CD4-positive, alpha-beta T cell treated with Interleukin-2 at 100 ng/mL for 4 hours (primary cell): ENCODE data around the gene CDKL5.
"Not testable (repeated sequence)": the region's sequence is repeated elsewhere in the genome, so short reads cannot be mapped to it uniquely, and the experiment has no call there.

Source experiments
- DNase-seq: peaks from one replicate; pipeline ENCODE4 v3.0.0-alpha.2; 2020; ENCODE audit warnings: low spot score

CDKL5 gene

DNA sequence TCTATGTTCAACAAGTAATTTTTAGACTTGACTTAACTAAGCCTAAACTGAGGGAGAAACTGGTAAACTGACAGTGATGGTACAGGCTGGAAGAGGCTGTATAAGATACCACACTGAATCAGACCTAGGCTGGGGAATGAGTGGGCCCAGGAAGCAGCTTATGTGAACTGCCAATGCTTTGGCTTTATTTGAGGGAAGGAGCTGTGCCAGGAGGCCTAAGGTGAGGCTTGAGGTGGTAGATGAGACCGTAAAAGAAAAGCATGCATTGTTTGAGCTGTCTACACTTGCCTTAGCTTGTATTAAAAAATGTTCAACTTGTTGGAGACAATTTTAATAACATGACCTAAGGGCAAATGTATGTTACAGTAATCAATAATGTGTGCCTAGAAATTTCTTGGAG is 150.3 kb downstream of the CDKL5 start:
- DNase-seq, result no peak

DNA sequence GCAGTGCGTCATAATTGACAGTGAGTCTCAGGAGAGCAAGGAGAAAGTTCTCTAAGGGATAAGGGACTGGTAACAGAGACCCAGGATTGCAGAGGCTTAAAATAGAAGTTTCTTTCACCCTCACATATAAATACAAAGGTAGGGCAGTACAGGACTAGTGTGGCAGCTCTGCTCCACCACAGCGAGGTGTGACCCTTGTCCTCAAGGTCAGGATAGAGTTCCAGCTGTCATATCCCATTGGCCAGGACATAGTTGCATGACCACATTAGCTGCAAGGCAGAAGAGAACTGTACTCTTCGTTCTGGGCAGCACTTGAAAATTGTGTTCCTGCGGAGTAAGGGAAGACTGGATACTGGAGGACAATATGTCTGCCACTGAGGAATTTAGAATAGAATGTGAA is 152.0 kb downstream of the CDKL5 start:
- no peak for DNase-seq

DNA sequence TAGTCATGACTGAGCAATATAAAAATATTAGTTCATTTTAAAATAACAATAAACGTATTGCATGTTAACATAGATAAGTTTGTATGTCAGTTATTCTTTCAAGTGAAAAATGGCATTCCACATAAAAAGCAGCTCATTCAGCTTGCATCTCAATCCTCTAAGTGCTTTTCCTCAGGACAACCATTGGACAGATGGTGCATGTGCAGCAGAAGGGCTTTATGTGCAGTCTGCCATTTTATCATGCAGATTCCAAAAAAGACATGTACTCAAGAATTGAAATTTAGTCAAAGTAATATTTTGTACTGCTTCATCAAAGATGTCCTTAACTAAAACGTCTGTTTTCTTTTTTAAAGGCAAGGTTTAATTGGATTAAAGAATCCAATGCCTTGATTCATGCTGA is 153.1 kb downstream of the CDKL5 start:
- DNase-seq, result no peak

DNA sequence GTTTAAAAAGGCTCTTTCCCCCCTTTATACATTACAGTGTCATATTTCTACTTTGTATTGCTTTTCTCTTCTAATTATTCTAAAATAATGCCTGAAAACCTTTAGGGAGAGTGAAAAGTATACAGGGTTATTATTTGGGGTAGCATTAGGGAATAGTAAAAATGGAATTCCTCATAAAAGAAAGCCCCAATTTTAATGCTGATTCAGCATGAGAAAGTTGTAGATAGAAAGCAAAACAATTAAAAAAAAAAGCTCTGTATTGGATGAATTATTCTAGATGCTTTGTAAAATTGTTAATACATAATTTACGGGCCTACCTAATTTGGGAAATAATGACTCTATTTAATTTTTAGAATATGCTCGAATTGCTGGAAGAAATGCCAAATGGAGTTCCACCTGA is 154.1 kb downstream of the CDKL5 start:
- DNase-seq, result no peak

DNA sequence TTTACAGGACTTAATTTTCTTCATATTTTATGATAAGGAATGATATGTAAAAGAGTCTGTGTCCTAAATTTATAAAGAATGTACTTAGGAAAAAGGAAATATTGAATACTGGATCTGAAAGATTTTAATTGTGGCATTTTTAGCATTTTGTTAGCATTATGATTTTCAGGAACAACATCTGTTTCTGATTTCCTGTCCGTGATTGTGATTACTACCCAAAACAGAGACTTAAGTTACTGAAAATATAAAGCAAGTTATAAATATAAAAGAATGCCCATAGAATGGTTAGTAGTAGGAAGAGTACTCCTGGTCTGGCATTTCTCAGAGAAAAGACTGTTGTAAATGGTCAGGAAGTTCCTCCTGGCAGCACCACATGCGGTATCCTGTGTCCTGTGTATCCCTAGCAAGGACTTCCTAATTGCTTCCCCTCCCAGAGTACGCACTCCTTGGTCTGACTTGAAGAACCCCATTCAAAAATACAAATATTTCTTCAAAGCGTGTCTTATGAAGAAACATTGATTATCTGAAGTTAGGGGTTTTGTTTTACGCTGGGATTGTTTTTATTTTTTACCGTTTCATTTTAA is 157.6 kb downstream of the CDKL5 start:
- DNase-seq, result no peak

DNA sequence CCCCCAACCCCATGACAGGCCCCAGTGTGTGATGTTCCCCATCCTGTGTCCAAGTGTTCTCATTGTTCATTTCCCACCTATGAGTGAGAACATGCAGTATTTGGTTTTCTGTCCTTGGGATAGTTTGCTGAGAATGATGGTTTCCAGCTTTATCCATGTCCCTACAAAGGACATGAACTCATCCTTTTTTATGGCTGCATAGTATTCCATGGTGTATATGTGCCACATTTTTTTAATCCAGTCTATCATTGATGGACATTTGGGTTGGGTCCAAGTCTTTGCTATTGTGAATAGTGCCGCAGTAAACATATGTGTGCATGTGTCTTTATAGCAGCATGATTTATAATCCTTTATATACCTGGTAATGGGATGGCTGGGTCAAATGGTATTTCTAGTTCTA is 163.9 kb downstream of the CDKL5 start:
- not testable (repeated sequence) for DNase-seq

DNA sequence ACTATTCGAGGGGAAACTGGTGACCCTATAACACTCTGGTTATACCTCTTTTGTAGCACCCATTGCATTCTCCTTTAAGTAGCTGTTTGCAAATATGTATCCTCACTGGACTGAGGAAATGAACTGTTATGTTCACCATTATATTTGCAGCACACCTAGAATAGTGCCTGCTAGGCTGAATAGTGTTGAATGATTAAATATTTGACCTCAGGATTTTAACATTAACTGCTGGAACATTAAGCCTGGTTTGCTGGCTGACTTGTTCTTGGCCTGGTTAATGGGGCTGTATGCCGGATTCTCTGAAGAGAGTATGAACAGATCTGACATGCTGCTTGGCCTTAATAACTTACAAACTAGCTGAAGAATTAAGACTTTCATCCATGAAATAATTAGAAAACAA is 166.4 kb downstream of the CDKL5 start:
- no peak for DNase-seq

DNA sequence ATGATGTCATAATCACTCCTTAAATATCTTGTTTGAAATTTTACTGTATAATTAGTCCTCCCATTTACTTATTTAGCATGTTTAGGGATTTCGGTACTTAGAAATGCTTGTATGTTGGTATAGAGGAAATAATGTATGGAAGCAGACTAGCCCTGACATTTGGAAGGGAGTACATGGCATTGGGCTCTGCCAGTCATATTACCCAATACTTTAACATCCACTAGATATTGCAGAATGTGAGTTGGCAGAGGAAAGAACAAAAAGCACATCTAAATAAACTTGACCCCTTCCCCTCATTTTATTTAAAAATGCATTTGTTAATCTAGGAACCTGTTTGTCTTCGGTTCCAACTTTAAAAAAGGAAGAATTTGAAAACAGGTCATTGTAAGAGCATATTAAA is 168.7 kb downstream of the CDKL5 start:
- DNase-seq, result no peak

DNA sequence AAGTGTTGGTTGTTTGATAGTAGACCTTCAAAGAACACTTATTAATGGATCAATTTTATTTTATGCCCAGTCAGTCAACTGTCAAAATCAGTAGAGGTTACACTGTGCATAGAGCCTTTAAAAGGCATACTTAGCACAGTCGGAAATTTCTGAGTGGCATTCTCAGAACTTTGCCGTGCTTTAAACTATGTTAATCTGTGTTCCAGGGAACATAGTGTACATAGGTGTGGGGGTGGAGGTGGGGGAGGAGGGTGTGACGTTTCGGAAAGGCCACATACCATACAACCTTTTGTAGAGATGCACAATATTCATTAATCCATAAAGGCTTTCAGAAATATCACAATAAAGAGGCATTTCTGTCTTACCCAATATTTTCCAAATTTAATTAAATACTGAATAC is 170.7 kb downstream of the CDKL5 start:
- no peak for DNase-seq

DNA sequence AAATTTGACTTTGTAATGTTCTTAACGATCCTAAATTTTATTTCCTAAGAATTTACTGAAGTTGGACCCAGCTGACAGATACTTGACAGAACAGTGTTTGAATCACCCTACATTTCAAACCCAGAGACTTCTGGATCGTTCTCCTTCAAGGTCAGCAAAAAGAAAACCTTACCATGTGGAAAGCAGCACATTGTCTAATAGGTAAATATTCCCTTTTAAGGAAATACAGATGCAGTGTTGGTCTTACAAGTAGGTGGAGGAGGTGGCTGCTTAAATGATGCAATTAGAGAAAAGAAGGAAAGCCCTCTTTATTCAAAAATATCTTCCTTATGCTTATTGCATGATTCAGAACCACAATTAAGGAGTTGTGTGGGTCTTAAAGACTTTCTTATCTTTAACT is 173.0 kb downstream of the CDKL5 start:
- DNase-seq, result no peak

DNA sequence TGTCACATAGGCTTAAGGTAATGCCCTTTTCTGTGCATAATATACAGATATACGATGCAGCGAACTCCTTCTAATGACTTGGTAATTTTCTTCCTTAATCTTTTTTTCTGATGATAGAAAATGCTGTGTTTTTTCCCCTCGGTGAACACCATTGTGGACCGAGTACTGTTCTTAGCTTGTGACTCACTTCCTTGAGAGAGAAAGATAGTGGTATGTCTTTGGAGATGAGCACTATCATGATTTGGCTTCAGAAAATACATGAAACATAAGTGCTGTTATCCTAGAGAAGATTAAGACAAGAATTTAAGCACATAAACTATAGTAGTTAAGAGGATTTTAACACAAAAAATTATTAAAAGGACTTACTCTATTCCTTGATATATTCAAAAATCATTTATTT is 182.6 kb downstream of the CDKL5 start:
- DNase-seq, result no peak

DNA sequence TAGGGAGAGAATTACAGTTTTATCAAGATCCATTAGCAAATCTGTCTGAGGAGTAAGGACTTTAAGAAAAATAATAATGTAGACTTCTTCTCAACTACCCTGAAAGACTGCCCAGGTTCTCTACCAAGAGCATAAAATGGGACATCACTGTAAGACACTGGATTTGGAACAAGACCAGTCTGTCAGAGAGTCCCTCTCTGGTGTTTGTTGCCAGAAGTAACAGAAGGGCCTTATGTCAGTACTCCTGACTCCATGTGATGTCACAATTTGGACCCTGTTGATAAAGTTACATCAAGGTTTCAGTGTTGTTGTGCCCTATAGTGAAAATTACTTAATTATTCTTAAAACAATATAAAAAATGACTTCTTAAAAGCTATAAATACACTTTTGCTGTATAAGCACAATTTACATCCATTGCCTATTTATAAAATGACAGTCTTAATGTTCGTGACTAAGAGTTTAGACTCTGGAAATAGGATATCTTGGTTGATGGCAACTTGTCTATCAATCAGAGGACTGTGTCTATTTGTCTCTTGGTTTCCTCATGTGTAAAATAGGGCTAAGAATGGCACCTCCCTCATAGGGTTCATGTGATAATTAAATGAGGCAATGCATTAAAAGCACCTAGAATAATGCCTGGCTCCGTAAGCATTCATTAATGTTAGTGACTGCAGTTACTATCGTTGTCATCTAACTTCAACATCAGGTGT is 188.7 kb downstream of the CDKL5 start:
- no peak for DNase-seq

DNA sequence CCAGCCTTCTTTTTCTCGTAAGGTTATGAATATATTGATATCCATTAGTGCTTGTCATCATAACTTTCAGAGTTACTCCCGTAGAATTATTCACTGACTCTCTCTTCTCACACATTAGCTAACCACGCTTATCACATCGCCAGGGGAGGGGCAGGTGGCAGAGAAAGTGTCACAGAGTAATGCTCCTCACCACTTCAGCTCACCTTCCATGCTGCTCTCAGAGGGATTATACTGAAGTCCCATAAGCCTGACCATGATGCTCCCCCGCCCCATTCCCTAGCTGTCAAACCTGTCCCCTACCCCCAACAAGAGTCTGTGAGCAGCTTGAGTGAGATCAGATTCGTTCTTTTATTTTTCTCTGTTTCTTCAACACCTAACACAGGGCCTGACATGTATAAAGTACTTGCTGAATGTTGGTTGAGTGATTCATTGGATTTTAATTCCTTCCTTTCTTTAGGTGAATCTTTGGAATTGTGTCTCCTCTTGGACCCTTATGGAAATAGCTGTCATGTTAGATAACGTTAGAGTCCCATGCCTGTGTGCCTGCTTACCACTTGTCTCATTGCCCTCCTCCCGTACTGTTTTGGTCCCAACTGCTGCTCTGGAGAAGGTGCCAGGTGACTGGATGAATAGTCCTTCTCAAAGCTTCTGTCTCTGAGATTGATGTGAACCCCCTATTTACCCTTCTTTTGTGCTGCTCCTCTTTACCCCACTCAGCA is 191.4 kb downstream of the CDKL5 start:
- DNase-seq, result no peak

DNA sequence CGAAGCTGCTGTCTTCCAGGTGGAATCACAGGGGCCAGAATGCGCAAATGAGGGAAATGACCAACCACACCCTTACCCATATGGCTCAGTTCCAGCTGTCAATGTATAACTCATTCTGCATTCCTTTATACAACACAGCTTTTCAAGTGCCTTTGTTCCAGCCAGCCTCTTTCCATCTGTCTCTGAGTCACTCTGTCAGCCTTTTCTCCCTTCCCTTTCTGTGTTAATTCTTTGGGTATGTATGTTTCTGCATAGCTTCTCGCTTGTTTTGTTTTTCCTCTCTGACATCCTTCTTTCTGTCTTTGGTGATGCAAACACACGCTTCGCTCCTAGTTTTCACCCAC is 192.0 kb downstream of the CDKL5 start:
- DNase-seq, result no peak

DNA sequence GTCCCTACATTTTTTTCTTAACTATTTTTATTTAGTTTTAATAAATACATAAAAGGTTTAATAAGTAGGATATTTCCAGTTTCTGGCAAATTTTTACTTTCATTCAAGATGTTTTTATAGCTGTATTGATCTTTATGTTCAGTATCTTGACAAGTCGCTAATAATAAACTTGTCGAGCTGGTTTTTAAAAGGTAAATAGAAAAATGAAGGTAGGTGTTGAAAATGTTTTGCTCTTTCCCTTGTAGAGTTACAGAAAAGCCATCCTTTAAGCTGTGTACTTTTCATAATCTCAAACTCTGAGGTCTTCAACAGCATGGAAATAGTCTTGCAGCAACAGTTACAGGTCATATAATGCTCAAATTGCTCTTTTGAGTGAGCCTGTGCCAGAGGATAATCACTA is 193.9 kb downstream of the CDKL5 start:
- DNase-seq, result no peak

DNA sequence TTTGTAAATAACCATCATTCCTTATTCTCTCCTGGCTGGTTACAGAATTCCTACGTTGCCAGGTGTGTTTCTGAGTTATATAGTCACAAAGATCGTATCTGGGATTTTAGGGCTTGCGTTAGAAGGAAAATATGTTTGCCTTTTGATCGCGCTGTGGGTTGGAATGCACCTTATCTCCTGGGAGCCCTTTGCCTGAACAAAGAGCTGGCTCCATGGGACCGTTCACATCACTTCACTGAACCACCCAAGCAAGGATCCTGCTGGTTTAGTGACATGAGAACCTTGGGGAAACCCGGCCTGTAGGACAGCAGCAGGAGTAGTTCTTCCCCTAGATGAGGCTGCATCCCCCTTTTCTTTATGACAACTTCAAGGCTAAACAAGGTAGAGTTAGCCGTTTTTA is 194.9 kb downstream of the CDKL5 start:
- DNase-seq, result no peak

DNA sequence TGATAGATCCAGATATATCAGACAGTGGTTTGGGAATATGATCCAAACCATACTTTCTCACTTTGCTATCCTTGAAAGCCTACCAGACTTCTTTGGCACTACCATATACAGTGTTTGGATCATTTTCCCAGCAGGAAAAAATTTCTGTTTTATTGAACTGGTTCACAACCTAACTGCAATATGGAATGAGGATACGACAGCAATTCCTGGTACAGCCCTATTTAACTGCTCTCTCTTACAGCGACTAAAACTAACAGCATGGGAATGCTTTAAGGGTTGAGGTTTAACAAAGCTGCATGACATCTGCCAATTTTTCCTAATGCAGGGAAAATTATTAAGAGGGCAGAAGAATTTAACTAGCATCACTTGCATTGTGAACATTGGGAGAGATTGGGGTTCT is 199.2 kb downstream of the CDKL5 start:
- no peak for DNase-seq

DNA sequence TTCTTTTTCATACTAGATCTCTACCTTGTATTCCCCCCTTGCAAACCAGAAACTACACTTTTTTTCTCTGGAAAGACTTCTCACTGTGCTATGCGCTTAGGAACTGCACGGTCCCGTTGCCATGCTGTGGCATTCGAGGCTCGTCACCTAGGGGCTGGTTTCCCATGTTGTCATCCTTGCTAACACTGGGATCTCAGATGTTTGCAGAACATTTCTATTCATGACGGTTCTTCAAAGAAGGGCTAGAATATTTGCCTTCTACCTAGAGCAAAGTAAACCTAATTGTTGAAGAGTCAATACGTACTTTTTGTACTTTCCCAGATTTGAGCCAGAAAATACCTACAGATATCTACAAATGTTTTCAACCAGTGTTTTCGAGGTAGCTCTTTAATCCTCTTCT is 205.5 kb downstream of the CDKL5 start:
- no peak for DNase-seq

DNA sequence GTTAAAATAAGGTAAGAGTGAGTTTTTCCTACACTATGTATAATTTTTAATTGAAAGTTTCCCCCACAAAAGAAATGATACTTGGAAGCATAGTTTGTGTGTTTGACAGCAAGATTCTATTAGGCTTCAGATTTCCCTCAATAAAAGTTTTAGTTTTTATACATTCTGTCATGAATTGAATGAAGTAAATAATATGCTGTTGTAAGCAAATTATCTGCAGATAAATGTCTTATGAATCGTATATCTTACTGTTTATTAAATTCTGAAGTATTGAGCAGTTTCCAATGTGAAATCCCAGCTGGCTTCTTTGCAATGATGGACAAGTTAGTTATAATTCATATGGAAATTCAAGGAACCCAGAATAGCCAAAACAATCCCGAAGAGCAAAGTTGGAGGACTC is 213.0 kb downstream of the CDKL5 start:
- no peak for DNase-seq

DNA sequence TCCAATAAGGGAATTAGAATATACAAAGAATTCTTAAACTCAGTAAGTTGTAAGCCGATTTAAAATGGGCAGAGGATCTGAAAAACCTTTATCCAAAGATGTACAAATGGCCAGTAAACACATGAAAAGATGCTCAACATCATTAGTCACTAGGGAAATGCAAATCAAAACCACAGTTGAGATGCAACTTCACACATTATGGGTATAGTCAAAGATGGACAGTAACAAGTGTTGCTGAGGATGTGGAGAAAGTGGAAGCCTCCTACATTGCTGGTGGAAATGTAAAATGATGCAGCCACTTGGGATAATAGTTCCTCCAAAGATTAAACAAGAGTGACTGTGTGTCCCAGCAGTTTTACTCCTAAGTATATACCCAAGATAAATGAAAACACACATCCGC is 213.9 kb downstream of the CDKL5 start:
- no peak for DNase-seq

DNA sequence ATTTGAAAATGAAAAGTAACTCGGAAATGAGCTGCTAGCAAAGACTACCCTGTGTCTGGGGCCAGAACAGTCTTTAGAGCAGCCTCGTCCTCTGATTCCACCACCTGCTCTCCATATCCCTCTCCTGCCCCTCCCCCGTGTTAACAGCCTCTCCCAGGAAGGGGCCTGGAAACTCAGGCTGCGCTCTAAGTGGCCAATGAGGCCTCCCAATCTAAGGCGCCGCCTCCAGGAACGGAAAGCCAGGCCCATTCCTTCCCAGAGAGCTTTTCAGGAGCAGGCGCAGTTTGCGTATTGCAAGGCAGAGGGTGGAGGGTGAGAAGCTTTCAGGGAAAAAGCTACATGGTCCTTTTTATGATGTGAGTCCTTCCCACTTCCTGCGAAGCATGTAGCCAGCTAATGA is 215.3 kb downstream of the CDKL5 start:
- no peak for DNase-seq

DNA sequence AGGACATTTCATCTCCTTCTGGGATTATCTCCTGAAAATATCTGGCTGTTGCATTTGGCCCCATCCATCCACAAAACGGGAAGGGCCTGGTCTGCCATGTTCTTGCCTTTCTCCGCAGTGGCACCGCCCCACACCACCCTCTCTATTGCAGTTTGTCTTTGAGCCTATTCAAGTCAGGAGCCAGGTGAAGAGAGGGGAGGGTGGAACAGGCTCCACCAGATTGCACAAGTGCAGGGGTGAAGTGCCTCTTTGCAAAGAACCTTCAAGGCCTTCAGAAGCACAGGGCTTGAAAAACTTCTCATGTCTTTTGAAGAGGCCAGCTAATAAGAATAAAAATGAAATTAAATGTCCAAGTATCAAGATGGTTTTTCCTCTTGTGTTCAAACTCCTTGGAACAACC is 217.8 kb downstream of the CDKL5 start:
- no peak for DNase-seq

DNA sequence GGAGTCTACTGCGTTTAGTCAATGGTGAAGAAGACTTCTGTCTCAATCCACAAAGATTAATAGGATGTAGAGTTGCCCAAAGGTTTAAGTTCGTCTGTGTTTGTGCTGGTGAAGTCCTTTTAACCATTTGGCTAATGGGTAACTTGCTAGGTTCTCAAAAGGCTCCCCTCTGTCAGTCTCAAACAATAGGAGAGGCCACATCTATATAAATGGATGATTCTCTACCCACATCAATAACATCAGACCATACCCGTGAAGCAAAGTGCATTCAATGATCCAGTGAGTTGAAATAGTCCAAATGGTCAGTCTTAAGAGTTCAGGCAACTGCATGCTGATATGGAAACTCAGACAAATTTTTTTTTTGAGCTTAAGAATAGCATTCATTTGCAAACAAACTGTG is 218.4 kb downstream of the CDKL5 start:
- DNase-seq, result no peak

DNA sequence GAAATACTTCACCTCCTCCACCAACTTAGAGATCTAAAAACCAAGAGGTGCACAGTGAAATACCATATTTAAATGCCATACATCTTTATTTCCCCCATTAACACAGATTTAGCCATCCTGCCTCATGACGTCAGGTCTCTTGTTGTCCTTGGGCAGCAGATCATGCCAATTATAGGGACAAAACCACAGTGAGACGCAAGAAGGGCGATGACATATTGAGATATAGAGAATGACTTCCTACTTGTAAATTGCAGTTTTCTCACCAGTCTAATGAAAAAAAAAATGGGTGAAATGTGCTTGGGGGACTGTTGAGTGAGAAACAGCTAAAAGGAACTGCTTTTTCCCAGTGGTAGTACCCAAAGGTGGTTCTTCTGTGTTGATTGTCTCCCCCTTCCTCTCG is 222.2 kb downstream of the CDKL5 start:
- no peak for DNase-seq
